Esophagus squamous epithelium (tissue), 4 donors: ENCODE results near the gene SAMD3.

Source experiments
- CTCF ChIP-seq, 6 experiments: fragments of 450-650 bp in 4 of 6; fragments of 200-600 bp in 2 of 6; sonication (generic) in 2 of 6; IDR thresholded peaks; one replicate each; pipeline ENCODE4 v1.5.1; 2016 to 2019; ENCODE audit warnings: antibody characterized with exemption in 6 of 6, mild to moderate bottlenecking in 4 of 6, moderate library complexity in 4 of 6
- POLR2A ChIP-seq, 4 donors: fragments of 450-650 bp; IDR thresholded peaks; one replicate each; pipeline ENCODE4 v1.6.1; 2017; ENCODE audit warnings: antibody characterized with exemption in 4 of 4, mild to moderate bottlenecking in 4 of 4, moderate library complexity in 3 of 4

GRCh38 chr6:130202782-130203181 is 20.0 kb downstream of the SAMD3 start:
- TF ChIP-seq POLR2A (IDR thresholded peaks at IDR 0.05) (no peak), CTCF (IDR thresholded peaks at IDR 0.05) (no peak)
